ENCODE results near the gene DCAF8L2. TPM values are rescaled to one million over a fixed set of nuclear protein-coding genes. Genes with fewer than 3 reads are reported as not detected.
"Not testable (repeated sequence)": the region's sequence is repeated elsewhere in the genome, so short reads cannot be mapped to it uniquely, and the experiment has no call there.

The DCAF8L2 gene
- polyA plus RNA-seq = not detected

- Mint-ChIP-seq H3K9me3 (peaks cover 0 to 9% (median 4%) of the 10 kb centered on the region in 6 donors), H3K4me3 (no peak within 1 kb of the TSS), H3K36me3 (peaks cover 0 to 3% (median 3%) of the 10 kb centered on the region in 3 donors), H3K27me3 (ENCODE audit: low read depth in 3 of 3) (no peaks in the 10 kb centered on the region), H3K27ac (no peak within 1 kb of the TSS), H3K4me1 (no peaks in the 10 kb centered on the region)
- DNase-seq = no peak
These were observed at the start of gene DCAF8L2 for GRCh38 chrX:27590044-27590443. Gene DCAF8L2 (plus strand): TSS chrX:27590344. CDS start chrX:27746896, 156,552 bp downstream.

- not testable (repeated sequence) for DNase-seq; H3K27me3 Mint-ChIP-seq (ENCODE audit: low read depth in 3 of 3); H3K4me3 Mint-ChIP-seq; H3K36me3 Mint-ChIP-seq; H3K4me1 Mint-ChIP-seq; H3K27ac Mint-ChIP-seq
- H3K9me3 Mint-ChIP-seq = peaks cover 0 to 15% (median 7%) of the 10 kb centered on the region in 6 donors
These were observed 49.0 kb upstream of the DCAF8L2 start for GRCh38 chrX:27541161-27541560.

- Mint-ChIP-seq H3K36me3 (no peaks in the 10 kb centered on the region), H3K27ac (no peak overlapping the region), H3K27me3 (ENCODE audit: low read depth in 3 of 3) (peaks cover 0 to 9% (median 2%) of the 10 kb centered on the region in 3 donors), H3K4me1 (no peaks in the 10 kb centered on the region), H3K9me3 (peaks cover 0 to 4% (median 1%) of the 10 kb centered on the region in 6 donors), H3K4me3 (no peak overlapping the region)
- no peak for DNase-seq
These were observed 41.5 kb upstream of the DCAF8L2 start for GRCh38 chrX:27548624-27549023.

- H3K4me3 Mint-ChIP-seq = no peak overlapping the region
- no peak overlapping the region for H3K27ac Mint-ChIP-seq
- peaks cover 0 to 11% (median 2%) of the 10 kb centered on the region in 3 donors for H3K27me3 Mint-ChIP-seq (ENCODE audit: low read depth in 3 of 3)
- no peaks in the 10 kb centered on the region for H3K36me3 Mint-ChIP-seq
- peaks cover 0 to 13% (median 1%) of the 10 kb centered on the region in 6 donors for H3K9me3 Mint-ChIP-seq
- no peak for DNase-seq
- no peaks in the 10 kb centered on the region for H3K4me1 Mint-ChIP-seq
These were observed 40.5 kb upstream of the DCAF8L2 start for GRCh38 chrX:27549688-27550087.

- Mint-ChIP-seq H3K27ac (no peak overlapping the region), H3K27me3 (ENCODE audit: low read depth in 3 of 3) (peaks cover 0 to 6% (median 0%) of the 10 kb centered on the region in 3 donors), H3K4me1 (no peaks in the 10 kb centered on the region), H3K9me3 (peaks cover 0 to 9% (median 3%) of the 10 kb centered on the region in 6 donors), H3K4me3 (no peak overlapping the region), H3K36me3 (no peaks in the 10 kb centered on the region)
- DNase-seq = no peak
These were observed 34.6 kb upstream of the DCAF8L2 start for GRCh38 chrX:27555514-27555913.

GRCh38 chrX:27565992-27566391, 24.2 kb upstream of the DCAF8L2 start:
- H3K4me1 Mint-ChIP-seq = no peaks in the 10 kb centered on the region
- H3K27me3 Mint-ChIP-seq (ENCODE audit: low read depth in 3 of 3) = no peaks in the 10 kb centered on the region
- no peak overlapping the region for H3K4me3 Mint-ChIP-seq
- DNase-seq = no peak
- H3K27ac Mint-ChIP-seq = no peak overlapping the region
- H3K36me3 Mint-ChIP-seq = no peaks in the 10 kb centered on the region
- peaks cover 0 to 13% (median 2%) of the 10 kb centered on the region in 6 donors for H3K9me3 Mint-ChIP-seq

- Mint-ChIP-seq H3K4me3 (no peak overlapping the region), H3K27ac (no peak overlapping the region), H3K36me3 (no peaks in the 10 kb centered on the region), H3K9me3 (peaks cover 0 to 16% (median 4%) of the 10 kb centered on the region in 6 donors), H3K27me3 (ENCODE audit: low read depth in 3 of 3) (peaks cover 0 to 4% (median 0%) of the 10 kb centered on the region in 3 donors), H3K4me1 (no peaks in the 10 kb centered on the region)
- DNase-seq = no peak
These were observed 19.0 kb upstream of the DCAF8L2 start for GRCh38 chrX:27571164-27571563.

GRCh38 chrX:27575565-27575964, 14.6 kb upstream of the DCAF8L2 start:
- no peak overlapping the region for H3K27ac Mint-ChIP-seq
- H3K9me3 Mint-ChIP-seq = peaks cover 0 to 12% (median 5%) of the 10 kb centered on the region in 6 donors
- no peak overlapping the region for H3K4me3 Mint-ChIP-seq
- H3K36me3 Mint-ChIP-seq = no peaks in the 10 kb centered on the region
- H3K4me1 Mint-ChIP-seq = no peaks in the 10 kb centered on the region
- peaks cover 0 to 4% (median 0%) of the 10 kb centered on the region in 3 donors for H3K27me3 Mint-ChIP-seq (ENCODE audit: low read depth in 3 of 3)
- DNase-seq = no peak

- no peak for DNase-seq
- Mint-ChIP-seq H3K27ac (no peak overlapping the region), H3K36me3 (peaks cover 0 to 3% (median 0%) of the 10 kb centered on the region in 3 donors), H3K4me3 (no peak overlapping the region), H3K4me1 (no peaks in the 10 kb centered on the region), H3K27me3 (ENCODE audit: low read depth in 3 of 3) (no peaks in the 10 kb centered on the region), H3K9me3 (peaks cover 0 to 9% (median 4%) of the 10 kb centered on the region in 6 donors)
These were observed 6.2 kb upstream of the DCAF8L2 start for GRCh38 chrX:27583976-27584375.

GRCh38 chrX:27591938-27592337, 1.8 kb downstream of the DCAF8L2 start:
- Mint-ChIP-seq H3K36me3 (peaks cover 0 to 3% (median 0%) of the 10 kb centered on the region in 3 donors), H3K4me3 (no peak overlapping the region), H3K27me3 (ENCODE audit: low read depth in 3 of 3) (no peaks in the 10 kb centered on the region), H3K9me3 (peaks cover 0 to 4% (median 2%) of the 10 kb centered on the region in 6 donors), H3K4me1 (no peaks in the 10 kb centered on the region), H3K27ac (no peak overlapping the region)
- no peak for DNase-seq

- Mint-ChIP-seq H3K4me1 (no peaks in the 10 kb centered on the region), H3K9me3 (peaks cover 0 to 6% (median 2%) of the 10 kb centered on the region in 6 donors), H3K27ac (no peak overlapping the region), H3K36me3 (peaks cover 0 to 3% (median 0%) of the 10 kb centered on the region in 3 donors), H3K27me3 (ENCODE audit: low read depth in 3 of 3) (no peaks in the 10 kb centered on the region), H3K4me3 (no peak overlapping the region)
- DNase-seq = no peak
These were observed 7.4 kb downstream of the DCAF8L2 start for GRCh38 chrX:27597508-27597907.

GRCh38 chrX:27598312-27598711, 8.2 kb downstream of the DCAF8L2 start:
- H3K27ac Mint-ChIP-seq = no peak overlapping the region
- H3K4me1 Mint-ChIP-seq = no peaks in the 10 kb centered on the region
- peaks cover 0 to 2% (median under 1%) of the 10 kb centered on the region in 6 donors for H3K9me3 Mint-ChIP-seq
- DNase-seq = no peak
- H3K36me3 Mint-ChIP-seq = peaks cover 0 to 3% (median 0%) of the 10 kb centered on the region in 3 donors
- no peaks in the 10 kb centered on the region for H3K27me3 Mint-ChIP-seq (ENCODE audit: low read depth in 3 of 3)
- no peak overlapping the region for H3K4me3 Mint-ChIP-seq

GRCh38 chrX:27599928-27600327, 9.8 kb downstream of the DCAF8L2 start:
- Mint-ChIP-seq H3K36me3 (peaks cover 0 to 2% (median 0%) of the 10 kb centered on the region in 3 donors), H3K4me1 (no peaks in the 10 kb centered on the region), H3K27me3 (ENCODE audit: low read depth in 3 of 3) (peaks cover 0 to 1% (median 0%) of the 10 kb centered on the region in 3 donors), H3K4me3 (no peak overlapping the region), H3K9me3 (peaks cover 0 to 6% (median under 1%) of the 10 kb centered on the region in 6 donors), H3K27ac (no peak overlapping the region)
- no peak for DNase-seq

- no peak overlapping the region for H3K4me3 Mint-ChIP-seq
- H3K9me3 Mint-ChIP-seq = peaks cover 0 to 6% (median under 1%) of the 10 kb centered on the region in 6 donors
- H3K27me3 Mint-ChIP-seq (ENCODE audit: low read depth in 3 of 3) = peaks cover 0 to 1% (median 0%) of the 10 kb centered on the region in 3 donors
- no peak for DNase-seq
- no peak overlapping the region for H3K27ac Mint-ChIP-seq
- no peaks in the 10 kb centered on the region for H3K4me1 Mint-ChIP-seq
- H3K36me3 Mint-ChIP-seq = no peaks in the 10 kb centered on the region
These were observed 10.5 kb downstream of the DCAF8L2 start for GRCh38 chrX:27600686-27601085.

- Mint-ChIP-seq H3K27ac (no peak overlapping the region), H3K4me3 (no peak overlapping the region), H3K9me3 (peaks cover 0 to 10% (median 3%) of the 10 kb centered on the region in 6 donors), H3K27me3 (ENCODE audit: low read depth in 3 of 3) (peaks cover 0 to 1% (median 0%) of the 10 kb centered on the region in 3 donors), H3K36me3 (no peaks in the 10 kb centered on the region), H3K4me1 (no peaks in the 10 kb centered on the region)
- DNase-seq = no peak
These were observed 18.5 kb downstream of the DCAF8L2 start for GRCh38 chrX:27608671-27609070.

All from immature natural killer cell (primary cell).